ENCODE results near the gene CKS2.
"Not testable (repeated sequence)": the region's sequence is repeated elsewhere in the genome, so short reads cannot be mapped to it uniquely, and the experiment has no call there.

Gene CKS2

DNA sequence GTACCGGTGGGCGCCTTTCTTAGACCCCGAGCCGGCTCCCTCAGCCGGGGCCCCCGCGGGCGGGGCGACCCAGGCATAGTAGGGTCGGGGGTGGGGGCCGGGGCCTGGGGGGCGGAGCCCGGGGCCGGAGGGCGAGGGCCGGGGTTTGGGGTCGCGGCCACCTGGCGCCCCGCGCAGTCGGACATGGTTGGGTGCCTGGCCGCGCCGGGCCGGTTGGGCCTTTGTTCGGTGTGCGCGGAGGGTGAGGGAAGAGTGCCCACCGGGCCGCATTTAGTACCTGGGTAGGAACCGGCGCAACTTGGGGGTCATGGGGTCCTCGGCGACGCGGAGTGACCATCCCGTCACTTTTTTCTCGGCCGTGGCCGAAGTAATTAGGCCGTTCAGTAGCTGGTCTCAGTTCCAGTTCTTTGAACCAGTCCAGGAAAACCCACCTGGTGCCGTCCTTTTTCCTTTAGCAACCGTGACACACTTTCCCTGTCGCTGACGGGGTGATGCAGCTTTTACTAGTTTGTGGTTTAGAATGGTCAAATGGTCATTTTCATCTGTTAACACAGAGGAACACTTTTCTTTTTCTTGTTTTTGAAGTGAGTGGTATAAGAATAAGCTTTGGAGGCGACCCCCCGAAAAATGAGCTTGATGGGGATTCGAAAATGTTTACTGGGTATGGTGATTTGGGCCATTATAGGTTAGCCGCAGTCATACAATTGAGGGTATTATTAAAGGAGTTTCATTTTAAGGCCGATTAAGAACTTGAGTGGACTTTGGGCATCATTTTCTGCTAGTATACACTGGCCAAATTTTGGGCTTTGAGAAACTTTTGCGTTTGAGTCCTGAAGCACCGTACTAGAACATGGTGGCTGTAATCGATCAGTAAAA, 589 bp downstream of the CKS2 start:
- no peak for DNase-seq

DNA sequence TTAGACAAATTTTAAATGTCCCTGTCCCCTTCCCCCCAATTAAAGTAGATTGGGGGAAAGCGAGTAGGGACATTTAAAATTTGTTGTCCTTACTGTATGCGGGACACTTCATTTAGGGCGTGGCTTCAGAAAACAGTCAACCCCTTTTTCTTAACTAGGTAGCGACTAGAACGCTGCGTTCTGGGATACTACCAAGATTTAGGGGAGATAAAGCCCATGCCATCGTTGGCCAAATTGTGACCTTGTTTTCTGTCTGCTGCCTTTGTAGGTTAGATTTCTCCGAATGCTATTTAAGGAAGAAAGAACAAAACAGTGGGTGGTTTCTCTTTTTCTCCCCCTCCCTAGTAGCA, 1.2 kb downstream of the CKS2 start:
- no peak for DNase-seq

DNA sequence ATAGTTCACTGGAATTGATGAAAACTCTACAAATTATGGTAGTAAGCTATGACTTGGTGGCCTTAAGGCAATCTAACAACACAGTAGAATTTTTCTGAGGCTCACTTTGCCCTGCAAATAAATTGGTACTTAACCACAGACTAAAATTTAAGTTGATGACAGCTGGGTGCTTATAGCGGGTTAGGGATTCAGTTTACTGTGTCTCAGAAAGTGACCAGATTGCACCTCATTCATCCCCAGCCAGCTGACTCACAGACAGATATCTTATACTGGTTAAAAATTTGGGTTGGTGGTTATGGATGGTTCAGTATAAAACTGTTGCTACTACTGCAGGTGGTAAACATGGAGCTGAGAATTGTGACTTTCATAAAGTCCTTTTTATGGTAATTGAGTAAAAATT, 2.8 kb downstream of the CKS2 start:
- no peak for DNase-seq

DNA sequence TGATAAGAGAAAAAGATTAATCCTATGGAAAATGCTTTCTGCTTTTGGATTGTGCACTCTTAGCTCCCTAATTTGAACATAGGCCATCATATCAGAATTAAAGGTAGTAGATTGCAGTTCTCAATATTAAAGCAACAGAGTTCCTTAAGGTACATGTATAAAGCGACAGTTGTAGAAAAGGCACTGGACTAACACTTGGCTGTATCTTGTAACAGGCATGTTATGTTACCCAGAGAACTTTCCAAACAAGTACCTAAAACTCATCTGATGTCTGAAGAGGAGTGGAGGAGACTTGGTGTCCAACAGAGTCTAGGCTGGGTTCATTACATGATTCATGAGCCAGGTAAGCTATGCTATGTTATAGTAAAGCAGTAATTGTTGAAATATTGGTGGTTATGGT, 4.0 kb downstream of the CKS2 start:
- no peak for DNase-seq

DNA sequence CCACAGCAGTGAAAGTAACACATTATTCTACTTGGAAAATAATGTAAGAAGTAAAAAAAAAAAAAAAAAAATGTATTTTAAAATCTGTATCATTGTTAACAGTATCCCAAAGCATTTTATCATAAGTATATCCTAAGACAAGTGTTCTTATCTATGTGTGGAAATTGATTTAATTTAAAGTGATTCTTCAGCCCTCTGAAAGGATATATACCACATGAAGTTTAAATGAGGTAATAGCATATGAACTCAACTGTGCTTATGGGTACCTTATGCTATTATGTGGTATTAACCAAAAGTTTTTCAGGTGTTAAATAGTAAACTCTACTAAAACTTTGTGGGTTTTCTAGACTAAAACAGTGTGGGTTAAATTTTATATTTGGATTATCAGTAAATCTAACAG, 4.5 kb downstream of the CKS2 start:
- no peak for DNase-seq

DNA sequence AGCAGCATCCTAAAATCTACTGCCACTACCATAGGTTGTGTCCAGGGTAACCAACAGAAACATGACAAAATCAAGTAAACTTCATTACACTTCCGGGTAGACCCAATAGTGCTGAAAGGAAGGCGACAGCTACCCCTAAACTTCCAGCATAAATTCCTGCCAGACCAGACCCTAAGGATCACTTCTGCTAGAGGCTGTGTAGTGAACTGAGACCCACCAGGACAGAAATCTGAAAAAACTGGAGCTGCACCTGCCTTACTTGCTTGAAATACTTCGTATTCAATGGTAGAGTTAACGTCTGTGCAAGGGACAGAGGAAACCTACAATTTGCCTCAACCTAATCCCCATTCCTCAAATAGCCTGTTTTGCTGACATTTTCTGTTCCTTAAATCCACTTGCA, 6.3 kb downstream of the CKS2 start:
- peak; percentile 7 for DNase-seq

DNA sequence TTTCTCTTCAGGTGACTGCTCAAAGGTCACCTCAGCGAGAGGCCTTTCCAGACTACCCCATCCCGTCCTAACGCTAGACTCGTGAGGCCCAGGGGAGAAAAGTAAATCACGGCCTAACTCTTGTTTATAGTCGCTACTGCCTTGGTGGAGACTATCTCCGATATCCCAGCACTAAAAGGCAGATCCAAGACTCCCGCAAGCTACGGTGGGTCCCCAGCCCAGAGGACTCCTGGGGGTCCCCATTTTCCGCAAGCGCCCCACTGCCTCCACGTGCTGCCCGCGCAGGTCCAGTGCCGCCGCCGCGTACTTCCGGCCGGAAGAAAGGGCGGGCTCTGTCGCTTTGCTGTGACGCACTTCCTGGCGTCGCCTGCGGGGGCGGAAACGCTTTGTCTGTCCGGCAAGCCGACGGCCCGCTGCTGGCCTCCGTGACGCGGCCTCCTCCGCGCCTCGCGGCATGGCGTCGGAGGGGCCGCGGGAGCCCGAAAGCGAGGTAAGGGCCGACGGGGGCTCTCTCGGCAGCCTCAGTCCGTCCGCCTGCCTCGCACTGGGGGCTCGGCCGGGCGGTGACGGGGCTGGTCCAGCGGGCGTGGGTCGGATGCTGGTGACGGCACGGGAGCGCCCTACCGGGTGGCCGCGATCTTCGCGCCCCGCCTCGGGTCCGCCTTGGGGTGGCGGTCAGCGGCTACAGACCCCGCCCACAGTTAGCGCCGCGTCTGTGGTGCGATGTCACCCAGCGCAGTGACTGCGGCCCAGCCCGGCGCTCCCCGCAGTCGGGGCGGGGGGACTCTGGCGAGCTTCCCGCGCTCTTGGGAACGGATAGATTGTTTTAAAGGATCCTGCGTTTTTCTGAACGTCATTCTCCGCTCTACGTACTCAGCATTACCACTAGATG, 7.4 kb downstream of the CKS2 start, which contains the start of gene SECISBP2:
Gene SECISBP2 (plus strand): TSS at position 378 of the 892 bp plus-strand sequence. CDS start 77 bp downstream, at position 455.
- DNase-seq = peak; percentile 88

DNA sequence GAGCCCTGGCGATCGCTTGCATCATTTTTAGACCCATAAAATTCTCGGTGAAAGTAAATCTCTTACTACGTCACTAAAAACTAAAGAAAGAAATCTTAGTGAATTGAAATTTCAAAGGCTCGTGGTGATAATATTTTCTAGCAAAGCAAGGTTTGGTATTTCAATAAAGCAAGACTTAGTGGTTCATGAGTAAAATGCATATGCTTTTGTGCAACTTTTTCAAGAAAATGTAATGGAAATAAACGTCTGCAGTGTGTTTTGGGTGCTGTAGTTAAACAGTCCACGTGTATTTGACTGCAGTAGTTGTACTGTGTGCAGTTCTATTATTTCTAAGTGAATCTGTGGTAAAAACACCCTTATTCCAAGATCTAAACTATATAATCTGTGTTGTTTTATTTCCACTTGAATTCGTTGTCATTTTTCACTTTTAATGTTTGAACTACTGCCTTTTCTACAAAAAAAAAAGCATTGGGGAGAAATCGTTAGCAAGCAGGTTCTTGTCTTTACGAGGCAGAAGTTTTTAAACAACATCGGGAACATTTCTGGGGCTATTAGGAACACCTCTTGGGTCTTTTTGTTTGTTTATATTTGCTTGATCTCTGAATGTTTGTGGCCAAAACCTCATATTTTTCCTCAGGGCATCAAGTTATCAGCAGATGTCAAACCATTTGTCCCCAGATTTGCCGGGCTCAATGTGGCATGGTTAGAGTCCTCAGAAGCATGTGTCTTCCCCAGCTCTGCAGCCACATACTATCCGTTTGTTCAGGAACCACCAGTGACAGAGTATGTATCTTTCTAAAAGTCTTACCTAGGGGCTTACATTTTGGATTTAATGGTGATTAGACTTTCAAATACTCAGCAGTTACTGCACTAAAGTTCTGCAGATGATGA, 8.3 kb downstream of the CKS2 start:
- no peak for DNase-seq

DNA sequence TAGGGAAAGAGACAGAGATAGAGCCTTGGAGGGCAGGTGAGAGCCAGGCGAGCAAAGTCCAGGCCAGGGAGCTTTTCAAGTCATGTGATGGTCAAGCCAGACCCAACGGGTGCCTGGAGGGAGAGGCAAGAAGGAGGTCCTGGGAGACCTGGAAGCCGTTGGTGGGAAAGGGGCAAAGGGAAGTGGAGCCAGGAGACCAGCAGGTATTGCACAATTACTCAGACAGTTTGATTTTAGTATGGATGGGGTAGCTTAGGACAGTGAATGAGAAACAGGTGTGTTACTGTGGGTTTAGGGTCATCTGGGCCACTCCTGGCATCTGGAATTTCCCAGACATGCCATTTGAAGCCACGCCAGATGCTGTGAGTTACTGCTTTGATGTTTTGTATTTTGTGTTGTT, 12.4 kb downstream of the CKS2 start:
- DNase-seq = no peak

DNA sequence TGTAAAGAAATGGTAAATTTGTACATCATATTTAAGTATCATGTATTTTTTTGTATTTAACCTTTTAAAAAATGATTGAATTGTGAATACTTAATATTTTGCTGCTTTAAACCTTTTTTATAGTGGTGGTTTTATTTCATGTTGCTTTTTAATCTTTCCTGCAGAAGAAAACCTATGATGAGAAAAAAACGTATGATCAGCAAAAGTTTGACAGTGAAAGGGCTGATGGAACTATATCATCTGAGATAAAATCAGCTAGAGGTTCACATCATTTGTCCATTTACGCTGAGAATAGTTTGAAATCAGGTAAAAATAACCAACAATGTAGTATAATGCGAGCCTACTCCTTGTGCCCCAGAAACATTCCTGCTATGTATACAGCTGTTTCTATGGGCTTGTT, 14.7 kb downstream of the CKS2 start:
- no peak for DNase-seq

DNA sequence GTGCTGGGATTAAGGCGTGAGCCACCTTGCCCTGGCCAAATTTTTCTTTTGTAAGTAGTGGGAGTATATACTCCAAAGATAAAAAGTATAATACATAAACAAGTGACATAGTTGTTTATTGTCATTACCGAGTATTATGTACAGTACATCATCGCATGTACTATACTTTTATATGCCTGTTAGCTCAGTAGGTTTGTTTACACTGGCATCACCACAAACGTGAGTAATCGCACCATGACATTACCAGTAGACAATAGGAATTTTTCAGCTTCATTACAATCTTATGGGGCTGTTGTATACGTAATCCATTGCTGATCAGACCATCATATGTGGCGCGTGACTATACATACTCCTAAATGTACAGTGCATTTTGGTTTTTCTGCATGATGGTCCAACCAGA, 17.1 kb downstream of the CKS2 start:
- no peak for DNase-seq

DNA sequence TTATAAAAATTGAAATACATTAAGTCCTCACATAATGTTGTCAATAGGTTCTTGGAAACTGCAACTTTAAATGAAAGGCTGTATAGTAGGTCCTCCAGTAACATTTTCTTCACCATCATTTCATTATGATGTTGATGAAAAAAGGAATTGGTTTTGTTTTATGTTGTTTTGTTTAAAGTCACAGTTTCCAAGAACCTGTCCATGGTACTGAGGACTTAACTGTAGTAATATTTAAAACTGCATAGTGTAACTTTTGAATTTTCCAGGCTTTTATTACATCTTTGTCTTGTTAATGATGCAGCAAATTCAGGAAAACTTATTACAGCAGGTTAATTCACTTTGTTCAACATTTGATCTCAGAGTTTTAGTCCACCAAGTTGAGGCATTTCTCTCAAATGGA, 18.9 kb downstream of the CKS2 start:
- no peak for DNase-seq

DNA sequence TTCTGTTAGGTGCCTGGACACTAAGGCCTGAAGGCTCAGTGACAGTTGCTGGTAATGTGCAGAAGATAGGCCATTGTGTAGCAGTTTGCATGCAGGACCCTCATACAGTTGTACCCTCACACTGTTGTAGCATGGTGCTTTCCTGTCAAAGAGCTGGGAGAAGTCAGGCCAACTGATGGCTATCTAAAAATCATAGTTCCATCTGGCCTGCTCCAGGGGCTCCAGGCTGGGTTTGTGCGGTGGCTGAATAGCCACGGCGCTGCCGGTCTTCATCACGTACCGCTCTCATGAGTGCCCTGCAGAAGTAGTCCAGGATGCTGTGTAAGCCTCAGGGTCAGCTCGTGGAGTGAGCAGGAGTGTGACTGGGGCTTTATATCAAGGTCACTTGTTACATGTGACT, 19.5 kb downstream of the CKS2 start:
- DNase-seq = no peak

DNA sequence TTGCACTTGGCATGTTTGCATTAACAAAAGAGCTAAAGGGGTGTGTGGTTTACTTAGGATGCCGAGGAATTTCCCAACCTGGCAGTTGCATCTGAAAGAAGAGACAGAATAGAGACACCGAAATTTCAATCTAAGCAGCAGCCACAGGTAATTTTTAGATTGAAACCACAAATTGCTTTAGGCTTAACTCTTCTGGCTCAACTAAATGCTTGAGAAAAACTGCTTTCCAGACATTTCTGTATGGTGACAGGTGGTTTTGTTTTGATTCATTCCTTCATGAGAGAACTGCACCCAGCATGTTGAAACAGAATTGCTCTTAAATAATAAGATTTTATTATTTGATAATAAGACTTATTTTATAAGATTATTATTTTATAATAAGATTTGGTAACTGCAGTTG, 28.8 kb downstream of the CKS2 start:
- DNase-seq = no peak

DNA sequence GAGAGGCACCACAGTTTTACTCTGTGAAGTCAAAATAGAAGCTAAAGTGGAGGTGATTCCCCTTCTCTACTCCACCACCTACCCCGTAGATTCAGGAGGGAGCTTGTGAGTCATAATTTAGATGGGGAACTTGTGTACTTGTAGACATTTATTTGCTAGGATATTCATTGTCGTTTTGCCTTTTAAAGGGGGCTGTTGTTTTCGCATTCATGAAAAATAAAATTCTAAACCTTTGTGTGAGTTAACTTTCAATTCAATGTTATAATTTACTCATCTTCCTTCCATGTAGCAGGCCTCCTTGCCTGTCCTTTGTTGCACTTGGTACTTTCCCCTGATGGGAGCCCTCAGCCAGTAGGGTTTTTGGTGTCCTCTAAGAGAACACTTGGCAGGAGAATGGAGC, 29.3 kb downstream of the CKS2 start:
- DNase-seq = no peak

DNA sequence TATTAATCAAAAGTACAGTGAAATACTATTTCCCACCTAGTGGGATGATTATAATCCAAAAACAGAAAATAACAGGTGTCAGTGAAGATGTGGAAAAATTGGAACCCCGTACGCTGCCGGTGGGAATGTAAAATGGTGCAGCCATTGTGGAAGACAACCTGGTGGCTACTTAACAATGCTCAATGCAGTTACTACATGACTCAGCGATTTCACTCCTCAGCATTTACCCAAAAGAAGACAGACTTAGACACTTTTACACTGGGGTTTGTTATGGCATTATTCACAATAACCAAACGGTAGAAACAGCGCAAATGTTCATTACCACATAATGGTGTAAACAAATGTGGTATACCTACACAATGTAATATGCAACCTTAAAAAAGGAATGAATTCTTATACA, 31.2 kb downstream of the CKS2 start:
- no peak for DNase-seq

DNA sequence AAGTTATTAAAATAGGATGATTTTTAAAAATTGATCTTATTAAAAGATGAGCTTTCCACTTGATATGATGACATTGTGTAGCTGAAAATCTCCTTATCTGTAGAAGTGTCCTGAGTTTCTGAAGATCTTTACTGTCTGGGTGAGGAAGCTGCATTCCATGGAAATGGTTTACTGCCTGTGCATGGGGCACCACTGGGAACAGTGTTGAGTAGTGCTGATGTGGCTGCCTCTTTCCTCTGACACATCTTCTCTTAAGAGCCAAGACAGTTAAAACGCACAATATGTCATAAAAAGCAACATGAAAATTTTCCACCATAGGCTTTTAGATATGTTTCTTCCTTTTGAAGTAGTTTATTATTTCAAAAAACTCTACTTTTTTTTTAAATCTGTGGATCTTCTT, 32.0 kb downstream of the CKS2 start:
- no peak for DNase-seq

DNA sequence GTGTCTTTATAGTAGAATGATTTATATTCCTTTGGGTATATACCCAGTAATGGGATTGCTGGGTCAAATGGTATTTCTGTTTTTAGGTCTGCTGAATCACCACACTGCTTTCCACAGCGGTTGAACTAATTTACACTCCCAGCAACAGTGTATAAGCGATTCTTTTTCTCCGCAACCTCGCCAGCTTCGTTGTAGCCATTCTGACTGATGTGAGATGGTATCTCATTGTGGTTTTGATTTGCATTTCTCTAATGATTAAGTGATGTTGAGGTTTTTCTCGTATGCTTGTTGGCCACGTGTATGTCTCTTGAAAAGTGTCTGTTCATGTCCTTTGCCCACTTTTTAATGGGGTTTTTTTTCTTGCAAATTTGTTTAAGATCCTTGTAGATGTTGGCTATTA, 32.8 kb downstream of the CKS2 start:
- not testable (repeated sequence) for DNase-seq

DNA sequence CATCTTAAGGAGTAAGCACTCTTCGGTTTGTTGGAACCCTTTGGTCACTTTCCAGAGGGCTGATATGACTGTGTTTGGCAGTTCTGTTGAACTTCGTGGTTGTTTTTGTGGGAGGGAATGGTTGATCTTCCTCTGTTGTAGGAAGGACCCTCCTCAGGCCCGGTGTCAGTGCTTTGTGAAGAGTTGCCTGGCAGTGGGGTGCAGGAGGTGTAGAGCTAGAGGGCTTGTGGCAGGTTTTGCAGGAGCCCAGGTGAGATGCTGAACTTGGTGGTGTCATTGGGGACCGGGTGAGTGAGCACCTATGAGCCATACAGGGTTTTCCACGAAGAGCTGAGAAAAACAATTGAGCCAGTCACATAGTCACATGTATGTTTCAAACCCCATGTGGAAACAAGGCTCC, 34.5 kb downstream of the CKS2 start:
- DNase-seq = no peak

DNA sequence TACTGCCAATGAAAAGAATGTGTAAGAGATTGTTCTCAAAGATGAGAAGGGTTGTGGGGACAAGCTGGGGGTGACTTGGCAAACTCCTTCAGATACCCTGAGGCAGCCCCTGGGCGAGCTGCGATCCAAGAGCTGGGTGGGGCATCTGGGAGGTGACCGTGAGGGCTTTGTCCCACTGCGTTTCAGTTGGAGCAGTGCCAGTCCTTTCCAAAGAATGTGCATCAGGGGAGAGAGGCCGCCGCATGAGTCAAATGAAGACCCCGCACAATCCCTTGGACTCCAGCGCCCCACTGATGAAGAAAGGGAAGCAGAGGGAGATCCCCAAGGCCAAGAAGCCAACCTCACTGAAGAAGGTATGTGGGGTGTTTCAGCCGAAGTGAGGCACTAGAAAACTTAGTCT, 35.7 kb downstream of the CKS2 start:
- DNase-seq = no peak

DNA sequence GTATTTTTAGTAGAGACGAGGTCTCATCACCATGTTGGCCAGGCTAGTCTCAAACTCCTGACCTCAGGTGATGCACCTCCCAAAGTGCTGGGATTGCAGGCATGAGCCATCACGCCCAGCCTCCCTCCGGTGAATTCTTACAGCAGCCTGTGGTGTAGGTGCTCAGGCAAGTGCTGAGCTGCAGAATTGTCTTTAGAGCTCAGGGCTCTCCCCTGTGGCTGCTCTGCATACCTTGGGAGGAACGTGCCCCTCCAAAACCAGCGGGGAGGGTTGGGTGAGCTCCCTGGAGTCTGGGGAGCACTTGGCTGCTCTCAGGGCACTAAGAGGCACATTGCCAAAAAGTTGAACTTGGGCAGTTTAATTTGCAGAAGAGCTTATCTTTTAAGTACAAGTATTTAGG, 36.7 kb downstream of the CKS2 start:
- DNase-seq = no peak

DNA sequence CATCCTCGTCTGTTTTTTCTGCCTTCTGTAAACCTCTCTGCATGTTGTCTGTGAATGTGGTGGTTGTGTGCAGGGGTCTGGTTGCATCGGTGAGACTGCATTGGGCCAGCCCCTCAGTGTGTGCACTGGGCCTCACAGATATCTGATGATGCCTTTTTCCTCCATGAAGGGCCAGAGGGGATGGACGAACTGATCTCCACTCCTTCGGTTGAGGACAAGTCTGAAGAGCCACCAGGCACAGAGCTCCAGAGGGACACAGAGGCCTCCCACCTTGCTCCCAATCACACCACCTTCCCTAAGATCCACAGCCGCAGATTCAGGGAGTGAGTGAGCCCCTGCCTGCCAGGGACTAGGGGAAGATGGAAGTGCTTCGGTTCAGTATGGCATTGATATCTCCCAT, 38.6 kb downstream of the CKS2 start:
- DNase-seq = no peak

DNA sequence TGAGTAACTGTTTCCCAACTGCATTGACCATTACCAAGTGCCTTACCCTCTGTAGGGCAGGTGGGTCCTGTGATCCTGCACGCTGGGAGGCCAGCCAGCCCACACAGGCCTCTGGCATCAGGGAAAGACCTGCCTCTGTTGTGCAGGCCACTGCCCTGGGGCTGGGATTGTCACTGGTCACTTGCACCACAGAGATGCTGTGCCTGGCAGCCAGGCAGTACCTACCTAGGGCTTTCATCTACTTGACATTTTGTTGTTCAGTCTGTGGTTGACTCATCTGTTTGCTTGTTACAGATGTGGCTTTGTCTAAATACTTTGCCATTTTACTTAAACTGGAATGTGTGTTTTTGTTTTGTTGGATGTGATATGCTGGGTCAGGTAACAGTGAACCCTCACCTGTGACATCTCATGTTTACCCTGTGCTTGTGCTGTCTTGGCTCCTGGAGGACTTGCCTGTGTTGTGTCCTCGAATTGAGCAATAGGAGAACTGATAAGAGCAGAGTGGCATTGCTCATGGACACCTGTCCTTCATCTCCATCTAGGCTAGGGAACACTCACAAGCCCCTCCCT, 40.1 kb downstream of the CKS2 start:
- no peak for DNase-seq
